HG03159 (cell line): Measurements from ENCODE around the gene GALNT14.

Experiments used
- ATAC-seq: cut with Tn5 transposase; IDR thresholded peaks from one replicate; pipeline ENCODE4 v1.9.1; 2021; ENCODE audit warnings: mild to moderate bottlenecking, moderate library complexity; ENCODE audit not compliant: unreplicated experiment

GALNT14 gene

DNA sequence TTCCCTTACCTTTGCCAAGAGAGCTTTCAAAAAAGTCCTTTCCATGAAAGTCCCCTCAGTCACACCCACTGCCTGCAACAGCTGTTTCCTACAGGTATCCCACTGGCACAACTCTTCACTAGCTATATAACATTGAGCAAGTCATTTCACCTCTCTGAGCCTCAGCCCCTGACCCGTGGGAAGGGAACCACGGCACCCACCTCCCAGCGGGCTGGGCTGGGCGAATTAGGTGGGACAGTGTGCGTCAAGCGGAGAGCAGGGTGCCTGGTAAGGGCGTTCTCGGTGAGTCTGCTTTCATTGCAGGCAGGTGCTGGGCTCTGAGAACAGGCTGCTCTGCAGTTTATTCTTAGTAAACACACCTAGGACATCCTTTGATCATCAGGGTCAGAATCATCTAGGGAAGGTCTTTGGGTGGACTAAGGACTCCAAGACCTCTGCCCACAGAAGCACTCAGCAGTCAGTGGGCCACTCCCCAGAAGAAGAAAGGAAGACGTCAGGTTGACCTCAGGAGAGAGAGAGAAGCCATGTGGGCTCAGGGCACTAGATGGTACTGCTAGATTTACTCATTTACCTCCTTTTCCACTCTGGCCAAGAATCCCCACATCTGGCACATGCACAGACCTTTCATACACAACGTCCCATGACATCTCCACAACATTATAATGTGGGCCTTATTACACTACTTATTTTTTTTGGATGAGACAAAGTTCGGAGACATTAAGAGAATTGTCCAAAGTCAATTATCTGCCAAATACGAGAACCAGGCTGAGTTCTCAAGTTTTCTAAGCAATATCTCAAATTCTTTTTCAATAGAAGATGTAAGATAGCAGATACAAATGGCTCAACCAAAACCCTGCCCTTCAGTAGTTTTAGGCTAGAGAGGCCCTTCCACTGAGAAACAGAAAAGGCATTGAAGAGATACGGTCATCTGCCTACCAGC, 79.9 kb downstream of the GALNT14 start:
- no peak for ATAC-seq

DNA sequence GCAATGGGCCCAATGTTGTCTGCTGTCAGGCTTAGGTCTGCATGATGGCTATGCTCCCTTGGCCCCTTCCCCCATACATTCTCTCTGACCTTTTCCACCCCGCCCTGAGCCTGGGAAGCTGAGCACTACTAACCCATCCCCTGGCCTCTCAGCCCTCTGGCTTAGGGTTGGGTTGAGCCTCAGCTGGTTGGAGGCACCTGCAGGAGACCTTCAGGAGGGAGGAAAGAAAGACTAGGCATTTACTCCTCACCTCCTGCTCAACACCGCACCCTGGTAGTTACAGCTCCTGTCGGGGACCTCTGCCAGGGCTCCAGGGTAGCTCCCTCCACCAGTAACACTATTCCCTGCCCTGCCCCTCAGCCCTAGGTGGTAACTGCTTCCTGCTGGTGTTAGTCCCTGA, 80.5 kb downstream of the GALNT14 start:
- ATAC-seq: no peak

DNA sequence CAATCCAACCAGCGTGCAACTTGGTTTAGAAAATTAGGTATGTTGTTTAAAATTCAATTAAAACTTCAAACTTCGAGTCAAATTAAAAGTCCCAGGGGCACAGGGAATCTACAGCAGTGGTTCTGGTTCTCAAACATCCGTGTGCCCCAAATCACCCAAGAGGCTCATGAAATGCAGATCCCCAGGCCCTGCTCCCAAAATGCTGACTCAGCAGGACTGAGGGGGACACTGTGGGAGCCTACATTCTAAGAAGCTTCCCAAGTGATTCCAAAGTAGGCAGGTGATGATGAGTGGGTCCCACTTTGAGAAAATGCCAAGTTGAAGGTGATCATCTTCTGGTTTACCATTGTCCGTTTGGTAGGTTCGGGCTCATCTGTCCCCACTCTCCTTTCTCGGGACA, 82.3 kb downstream of the GALNT14 start:
- no peak for ATAC-seq

DNA sequence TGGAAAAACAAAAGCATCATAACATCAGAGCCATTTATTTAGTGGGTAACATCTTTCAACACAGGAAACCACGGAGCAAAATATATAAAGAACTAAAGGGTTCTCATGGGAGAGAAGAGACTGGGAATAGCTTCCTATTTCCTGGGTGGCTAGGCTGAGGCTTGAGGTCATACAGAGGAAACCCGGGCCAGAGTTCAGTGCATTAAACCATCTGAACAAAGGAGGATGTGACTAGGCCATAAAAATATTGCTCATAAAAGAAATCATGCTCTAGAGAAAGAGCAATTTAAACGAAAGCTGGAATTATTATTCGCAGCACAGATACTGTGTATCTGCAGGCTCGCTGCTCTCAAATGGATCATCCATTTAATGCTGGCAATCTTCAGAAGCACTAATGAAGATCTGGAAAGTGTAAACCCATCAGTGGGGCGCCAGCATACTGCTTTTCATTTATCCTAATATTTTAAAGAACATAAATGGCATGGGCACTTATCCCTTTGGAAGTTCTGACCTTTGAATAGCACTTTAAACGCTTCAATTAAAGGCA, 83.3 kb downstream of the GALNT14 start:
- no peak for ATAC-seq

DNA sequence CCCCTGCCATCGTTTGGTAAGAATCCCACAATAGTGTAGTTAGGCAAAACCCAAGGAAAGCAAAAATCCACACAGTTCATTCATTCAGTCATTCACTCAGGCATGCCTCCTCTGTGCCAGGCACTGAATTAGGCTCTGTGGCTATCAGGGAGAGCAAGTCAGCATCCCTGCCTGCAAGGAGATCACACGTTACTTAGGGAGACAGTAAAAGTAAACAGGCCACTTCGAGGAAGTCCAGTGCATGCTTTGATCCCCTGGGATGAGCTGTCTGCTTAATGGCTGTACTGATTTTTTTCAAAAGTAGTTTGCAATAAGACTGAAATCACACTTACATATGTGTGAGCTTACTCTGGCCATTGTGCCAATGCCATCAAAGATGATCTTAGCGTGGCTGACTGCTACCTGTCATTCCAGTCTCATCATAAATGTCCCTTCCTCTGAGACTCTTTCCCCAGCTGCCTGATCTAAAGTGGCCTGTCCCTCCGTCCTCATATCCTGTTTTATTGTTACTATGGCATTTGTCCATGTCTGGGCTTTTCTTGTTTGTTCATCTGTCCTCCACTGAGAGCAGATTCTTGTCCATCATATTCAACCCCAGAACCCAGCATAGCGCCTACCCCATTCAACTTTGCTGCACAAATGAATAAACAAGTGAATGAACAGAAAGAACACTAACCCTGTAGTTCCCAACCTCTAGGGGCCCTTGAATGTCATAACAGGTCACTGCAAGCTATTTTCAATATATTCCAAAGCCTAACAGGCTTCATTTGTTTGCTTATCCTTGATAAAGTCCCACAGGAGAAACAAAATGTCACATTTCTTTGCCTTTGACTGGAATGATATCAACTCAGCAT, 84.1 kb downstream of the GALNT14 start:
- no peak for ATAC-seq

DNA sequence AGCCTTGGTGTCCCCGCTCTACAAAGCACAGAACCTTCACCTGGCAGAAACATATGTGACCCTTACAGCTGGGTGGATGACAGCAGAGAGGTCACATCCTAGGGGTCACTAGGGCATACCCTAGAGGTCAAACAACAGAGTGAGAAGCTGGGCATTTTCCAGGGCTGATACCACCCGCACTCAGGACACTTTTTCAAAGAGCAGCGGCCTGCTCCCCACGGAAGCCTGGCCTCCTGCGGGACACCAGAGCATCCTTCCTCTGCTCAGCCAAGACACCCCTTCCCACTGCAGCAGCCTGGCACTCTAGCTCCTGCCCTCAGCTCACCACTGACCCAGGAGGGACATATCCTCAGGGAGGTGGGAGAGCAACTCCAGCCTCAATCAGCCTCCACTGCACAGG, 86.0 kb downstream of the GALNT14 start:
- ATAC-seq: no peak

DNA sequence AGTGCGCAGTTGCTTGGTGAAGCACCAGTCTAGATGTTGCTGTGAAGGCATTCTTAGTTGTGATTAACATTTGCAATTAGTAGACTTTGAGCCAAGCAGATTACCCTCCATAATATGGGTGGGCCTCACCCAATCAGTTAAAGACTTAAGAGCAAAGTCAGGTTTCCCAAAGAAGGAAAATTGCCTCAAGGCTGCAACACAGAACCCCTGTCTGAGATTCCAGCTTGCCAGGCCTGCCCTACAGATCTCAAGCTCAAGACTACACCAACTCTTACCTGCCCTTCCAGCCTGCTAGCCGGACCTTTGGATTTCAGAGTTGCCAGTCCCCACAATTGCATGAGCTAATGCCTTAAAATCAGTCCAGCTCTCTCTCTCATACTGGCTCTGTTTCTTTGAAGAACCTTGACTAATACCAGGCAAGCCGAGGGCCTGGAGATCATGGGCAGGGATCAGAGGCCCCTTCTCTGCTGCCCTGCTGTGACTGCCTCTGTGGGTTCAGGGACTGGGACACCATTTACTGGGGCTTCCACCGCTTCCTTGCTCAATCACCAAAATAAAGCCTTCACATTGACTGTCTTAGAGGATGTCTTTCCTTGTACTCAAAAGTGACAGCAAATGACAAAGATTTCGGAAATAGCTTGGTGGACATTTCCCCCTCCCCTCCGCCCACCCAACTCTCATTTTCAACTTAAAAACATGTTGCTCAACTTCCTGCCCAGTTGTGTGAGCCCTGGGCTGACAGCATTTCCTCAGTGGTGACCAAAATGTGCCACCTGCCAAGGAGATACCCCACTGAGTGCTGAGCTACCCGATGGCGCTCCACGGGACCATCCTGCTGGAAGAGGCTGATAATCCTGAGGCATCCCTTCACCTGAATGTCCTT, 86.7 kb downstream of the GALNT14 start:
- no peak for ATAC-seq

DNA sequence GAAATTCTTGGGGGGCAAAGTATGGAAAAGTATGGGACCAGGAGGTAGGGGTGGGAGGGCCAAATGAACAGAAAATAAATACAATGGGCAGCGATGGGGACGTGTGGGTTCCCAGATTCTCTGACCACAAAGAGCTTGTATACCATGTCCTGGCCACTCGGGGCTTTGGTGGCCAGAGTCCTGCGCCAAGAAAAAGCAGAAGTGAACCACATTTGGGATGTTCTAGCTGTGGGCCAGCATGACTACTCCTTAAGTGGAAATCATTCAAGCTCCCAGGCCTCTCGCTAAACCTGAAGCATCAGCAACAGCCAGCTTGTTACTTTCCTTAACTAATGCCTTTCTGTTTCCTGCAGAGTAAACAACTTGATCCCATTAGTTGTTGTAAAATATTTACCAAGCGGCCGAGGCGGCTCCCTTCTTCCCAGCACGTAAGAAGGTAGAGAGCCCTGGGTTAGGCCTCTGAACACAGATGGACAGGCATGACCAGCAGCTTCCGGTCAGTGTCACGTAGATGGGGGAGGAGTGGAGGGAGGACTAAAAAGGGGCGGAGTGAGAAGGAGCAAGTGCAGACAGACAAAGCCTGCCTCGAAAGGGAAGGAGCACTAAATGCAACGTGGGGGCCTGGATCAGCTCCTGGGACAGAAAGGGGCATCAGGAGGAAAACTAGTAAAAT, 88.2 kb downstream of the GALNT14 start:
- ATAC-seq: no peak

DNA sequence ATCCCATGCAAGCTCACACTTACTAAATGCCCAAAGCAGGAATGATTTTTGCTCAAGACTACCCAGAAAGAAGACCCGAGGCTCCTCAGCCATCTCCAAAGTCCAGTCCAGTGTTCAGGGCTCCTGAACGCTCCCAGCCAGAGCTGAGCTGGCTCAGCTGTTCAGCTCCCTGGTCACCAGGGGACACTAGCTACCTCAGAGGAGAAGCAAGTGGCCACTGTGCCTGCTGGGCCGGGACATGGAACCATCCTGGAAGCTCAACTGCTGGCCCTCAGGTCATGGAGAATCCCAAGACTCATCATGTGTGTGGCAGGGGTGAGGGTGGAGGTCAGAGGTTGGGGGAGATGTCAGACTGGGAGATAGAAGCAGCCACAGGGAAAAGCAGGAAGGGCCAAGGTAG, 89.0 kb downstream of the GALNT14 start:
- ATAC-seq: no peak

DNA sequence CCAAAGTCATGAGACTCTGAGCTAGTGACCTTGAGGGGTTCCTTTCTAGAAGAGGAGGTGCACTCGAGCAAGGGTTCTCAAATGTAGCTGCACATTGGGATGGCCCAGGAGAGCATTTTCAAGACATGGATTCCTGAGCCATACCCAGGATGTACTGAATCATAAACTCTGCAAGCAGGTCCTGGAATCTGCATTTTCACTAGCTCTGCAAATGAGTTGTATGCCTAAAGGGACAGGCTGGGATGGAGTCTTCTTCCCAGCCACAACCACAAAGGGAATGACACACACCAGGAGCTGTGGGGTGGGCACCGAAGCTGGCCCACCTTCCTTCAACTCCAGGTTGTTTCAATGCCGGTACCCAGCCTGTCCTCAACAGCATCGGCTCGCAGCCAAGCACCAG, 90.6 kb downstream of the GALNT14 start:
- no peak for ATAC-seq

DNA sequence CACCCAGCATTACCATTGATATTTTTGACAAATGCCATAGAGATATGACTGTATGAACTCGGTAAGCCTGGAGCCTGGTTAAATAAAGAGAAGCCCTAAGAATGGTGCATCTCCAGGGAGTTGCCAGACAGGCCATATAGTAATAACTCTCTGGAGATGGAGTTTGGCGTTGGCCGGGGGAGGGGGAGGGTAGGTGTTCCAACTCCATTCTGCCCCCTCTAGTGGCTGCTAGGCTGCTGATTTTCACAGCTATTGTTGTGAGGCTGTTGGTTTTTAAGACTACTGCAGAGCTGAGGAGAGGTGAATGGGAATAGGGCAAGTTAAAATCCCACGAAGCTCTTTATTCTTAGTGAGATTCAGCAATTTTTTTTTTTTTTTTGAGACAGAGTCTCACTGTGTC, 99.9 kb downstream of the GALNT14 start:
- ATAC-seq: no peak

DNA sequence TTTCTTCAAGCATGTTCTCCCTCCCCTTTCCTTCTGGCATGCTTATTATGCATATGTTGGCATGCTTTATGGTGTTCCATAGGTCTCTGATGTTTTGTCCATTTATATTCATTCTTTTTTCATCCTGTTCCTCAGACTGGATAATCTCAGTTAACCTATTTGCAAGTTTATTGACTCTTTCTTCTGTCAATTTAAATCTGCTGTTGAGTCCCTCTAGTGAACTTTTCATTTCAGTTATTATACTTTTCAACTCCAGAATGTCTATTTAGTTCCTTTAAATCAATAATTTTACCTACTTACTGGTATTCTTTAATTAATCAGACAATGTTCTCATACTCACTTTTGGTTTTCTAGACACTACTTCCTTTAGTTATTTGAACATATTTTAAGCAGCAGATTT, 101.2 kb downstream of the GALNT14 start:
- ATAC-seq: no peak

DNA sequence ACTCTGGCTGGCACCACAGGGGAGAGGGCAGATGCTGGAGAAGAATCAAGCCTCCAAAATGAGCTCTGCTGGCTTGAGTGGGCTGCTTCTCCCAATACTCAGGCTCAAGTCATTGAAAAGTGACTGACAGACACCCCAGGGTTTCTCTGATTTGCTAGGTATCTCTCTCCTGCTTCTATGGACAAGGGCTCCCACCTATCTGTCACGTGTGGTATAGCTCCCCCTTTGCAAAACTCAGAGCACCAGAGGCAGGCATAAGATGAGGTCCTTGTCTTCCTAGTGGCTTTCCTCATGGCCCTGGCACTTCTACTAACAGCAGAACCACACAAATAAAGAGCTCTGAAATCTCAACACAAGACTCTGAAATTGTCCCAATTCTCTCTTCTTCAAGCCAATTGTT, 105.2 kb downstream of the GALNT14 start:
- no peak for ATAC-seq

DNA sequence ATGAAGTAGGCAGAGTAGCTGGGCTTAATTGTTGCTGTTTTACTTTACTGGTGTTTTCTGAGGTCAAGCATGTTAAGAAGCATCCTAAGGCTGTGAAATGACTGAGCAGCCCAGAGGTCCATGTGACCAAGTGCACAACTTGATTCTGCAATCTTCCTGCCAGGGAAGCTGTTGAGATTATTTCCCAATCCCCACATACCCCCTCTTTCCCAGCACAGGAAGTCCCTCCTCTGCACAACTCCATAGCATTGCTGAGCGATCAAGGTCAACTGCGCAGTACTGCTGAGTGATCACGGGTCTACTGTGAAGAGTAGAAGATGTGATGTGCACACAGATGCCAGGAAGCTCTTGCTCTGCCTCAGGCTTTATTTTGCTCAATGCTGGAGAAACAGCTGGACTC, 105.8 kb downstream of the GALNT14 start:
- no peak for ATAC-seq

DNA sequence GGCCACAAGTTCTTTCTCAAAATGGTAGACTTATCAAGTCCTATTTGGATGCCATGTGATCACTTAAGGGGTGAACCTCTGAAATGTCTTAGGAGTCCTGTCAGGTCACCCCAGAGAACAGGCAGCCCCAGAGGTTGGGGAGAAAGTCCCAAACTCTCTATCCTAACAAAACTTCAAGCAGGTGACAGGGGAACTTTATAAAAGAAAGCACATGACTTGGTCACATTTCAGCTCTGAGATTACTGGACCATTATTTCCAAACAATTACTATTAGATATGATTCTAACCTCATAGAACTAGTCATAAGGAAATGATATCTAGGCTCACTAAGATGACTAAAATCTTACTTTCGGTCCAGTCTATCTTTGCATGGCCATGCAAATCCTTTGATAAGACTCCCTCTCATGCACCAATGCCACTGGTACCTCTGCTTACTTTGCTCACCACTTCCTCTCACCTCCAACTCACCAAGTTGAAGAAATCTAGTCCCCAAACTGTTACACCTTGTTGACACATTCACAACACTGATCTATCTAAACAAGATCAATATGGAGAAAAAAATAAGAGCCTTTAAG, 107.0 kb downstream of the GALNT14 start:
- ATAC-seq: peak; percentile 98

DNA sequence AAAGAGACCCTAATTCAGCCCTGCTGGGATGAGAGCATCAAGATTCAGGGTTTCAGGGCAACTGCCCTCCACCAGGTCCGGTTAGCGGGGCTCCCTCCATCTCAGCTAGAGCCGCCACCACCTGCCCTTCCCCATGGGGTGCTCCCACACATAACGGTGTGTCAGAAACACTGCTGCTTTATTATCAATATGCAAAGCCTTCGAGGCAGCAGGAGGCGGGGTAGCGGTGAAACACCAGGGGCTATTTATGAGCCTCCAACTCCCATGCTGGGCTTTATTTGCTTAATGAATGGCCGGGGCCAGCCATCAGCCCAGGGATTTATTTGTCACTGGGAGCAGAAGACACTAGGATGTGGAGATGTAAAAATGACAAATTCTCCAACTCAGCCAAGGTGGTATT, 109.8 kb downstream of the GALNT14 start:
- ATAC-seq: no peak

DNA sequence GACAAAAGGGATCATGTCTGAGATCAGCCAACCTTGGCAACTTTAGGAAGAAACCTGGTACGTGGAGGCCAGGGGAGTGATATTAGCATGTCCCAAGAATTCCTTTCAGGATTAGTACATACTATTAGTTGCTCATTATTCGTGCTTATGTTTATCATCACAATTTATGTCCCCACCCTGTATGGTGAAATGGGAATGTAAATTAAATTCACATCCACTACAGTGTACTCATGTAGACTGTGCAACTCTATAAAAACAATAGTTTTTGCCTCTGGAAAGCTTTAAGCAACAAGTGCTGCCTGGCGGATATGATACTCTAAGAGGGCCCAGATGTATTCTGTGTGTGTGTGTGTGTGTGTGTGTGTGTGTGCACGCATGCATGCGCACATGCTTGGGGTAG, 110.7 kb downstream of the GALNT14 start:
- no peak for ATAC-seq

DNA sequence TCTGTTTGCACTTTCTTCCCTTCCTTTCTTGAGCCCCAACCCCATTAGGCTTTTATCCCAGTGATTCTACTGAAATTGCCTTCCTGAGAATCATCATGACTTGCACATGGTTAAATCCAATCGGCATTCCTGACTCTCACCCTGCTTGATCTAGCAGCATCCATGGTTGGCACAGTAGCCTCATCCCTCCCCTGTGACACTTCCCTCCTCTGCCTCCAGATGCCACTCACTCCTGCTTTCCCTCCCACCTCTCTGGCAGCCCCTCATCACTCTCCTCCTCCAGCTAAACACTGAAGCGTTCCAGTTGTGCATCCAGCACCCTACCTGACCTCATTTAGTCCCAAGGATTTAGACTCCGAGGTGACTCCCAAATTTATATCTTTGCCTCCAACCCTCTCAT, 114.7 kb downstream of the GALNT14 start:
- no peak for ATAC-seq

DNA sequence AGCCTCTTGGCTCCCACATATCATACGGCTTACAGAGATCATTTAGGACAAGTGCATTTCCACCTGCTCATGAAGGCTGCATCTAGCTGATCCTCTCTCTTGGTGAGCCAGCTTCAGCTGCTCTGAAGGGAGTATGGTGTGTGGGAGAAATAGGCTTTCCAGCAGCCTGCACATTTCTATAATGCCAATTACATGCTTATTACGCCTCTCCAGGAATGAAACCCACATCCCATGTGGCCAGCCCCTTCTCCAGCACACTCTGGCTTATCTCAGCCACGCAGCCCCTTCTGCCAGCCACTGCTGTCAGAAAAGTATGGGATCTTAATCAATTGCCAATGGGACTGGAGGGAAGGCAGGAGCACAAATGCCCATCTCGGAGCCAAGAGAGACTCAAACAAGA, 117.5 kb downstream of the GALNT14 start:
- no peak for ATAC-seq

DNA sequence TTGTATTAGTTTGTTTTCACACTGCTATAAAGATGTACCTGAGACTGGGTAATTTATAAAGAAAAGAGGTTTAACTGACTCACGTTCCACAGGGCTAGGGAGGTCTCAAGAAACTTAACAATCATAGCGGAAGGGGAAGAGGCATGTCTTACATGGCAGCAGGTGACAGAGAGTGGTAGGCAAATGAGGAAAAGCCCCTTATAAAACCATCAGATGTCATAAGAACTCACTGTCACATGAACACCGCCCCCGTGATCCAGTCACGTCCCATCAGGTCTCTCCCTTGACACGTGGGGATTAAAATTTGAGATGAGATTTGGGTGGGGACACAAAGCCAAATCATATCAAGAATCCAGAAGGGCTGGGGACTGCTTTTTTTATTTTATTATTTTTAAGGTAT, 120.0 kb downstream of the GALNT14 start:
- no peak for ATAC-seq
